ENCODE measurements around the gene MAP2K2.

The MAP2K2 gene

GRCh38 chr19:4042731-4043082 is 81.2 kb downstream of the MAP2K2 start:
- no peak for DNase-seq

- DNase-seq: no peak
Measured at GRCh38 chr19:4042064-4042730, 81.7 kb downstream of the MAP2K2 start.

Measured in activated CD8-positive, alpha-beta memory T cell treated with anti-CD3 and anti-CD28 coated beads, Interleukin-2, amount 50 U/mL, for 48 hours (primary cell).